H9 (cell line): ENCODE data around the gene M6PR. TPM values are rescaled to one million over a fixed set of nuclear protein-coding genes. Genes with fewer than 3 reads are reported as not detected.
"Not testable (repeated sequence)": the region's sequence is repeated elsewhere in the genome, so short reads cannot be mapped to it uniquely, and the experiment has no call there.

Experiments
- DNase-seq: peaks from one replicate; pipeline ENCODE4 v3.0.0-alpha.2; 2017
- H2AFZ ChIP-seq: one replicate; pipeline ENCODE4 v1.6.1; 2013; ENCODE audit warnings: mild to moderate bottlenecking, low read length, control low read depth, moderate library complexity
- H2AK5ac ChIP-seq: 2 replicates; pipeline ENCODE4 v1.6.1; 2013; ENCODE audit warnings: low read length, control low read depth, mixed read lengths; ENCODE audit not compliant: insufficient read length
- H2BK120ac ChIP-seq: one replicate; pipeline ENCODE4 v1.6.1; 2013; ENCODE audit warnings: low read depth, mild to moderate bottlenecking, low read length, control low read depth, inconsistent platforms; ENCODE audit not compliant: poor library complexity, severe bottlenecking
- H2BK12ac ChIP-seq: 2 replicates; pipeline ENCODE4 v1.6.1; 2013; ENCODE audit warnings: low read length, control low read depth, mixed read lengths, low read depth; ENCODE audit not compliant: insufficient read length
- H2BK15ac ChIP-seq: 2 replicates; pipeline ENCODE4 v1.6.1; 2013; ENCODE audit warnings: low read depth, low read length, control low read depth
- H2BK20ac ChIP-seq: one replicate; pipeline ENCODE4 v1.6.1; 2013; ENCODE audit warnings: low read depth, mild to moderate bottlenecking, low read length, control low read depth, inconsistent platforms; ENCODE audit not compliant: poor library complexity, severe bottlenecking
- H2BK5ac ChIP-seq: 2 replicates; pipeline ENCODE4 v1.6.1; 2013; ENCODE audit warnings: low read length, control low read depth, mixed read lengths; ENCODE audit not compliant: insufficient read length
- H3K14ac ChIP-seq: 2 replicates; pipeline ENCODE4 v1.6.1; 2013; ENCODE audit warnings: low read length, control low read depth; ENCODE audit not compliant: insufficient read depth
- H3K18ac ChIP-seq: 2 replicates; pipeline ENCODE4 v1.6.1; 2013; ENCODE audit warnings: low read depth, mild to moderate bottlenecking, mixed read lengths, low read length, control low read depth; ENCODE audit not compliant: insufficient read length
- H3K23ac ChIP-seq: 2 replicates; pipeline ENCODE4 v1.6.1; 2013; ENCODE audit warnings: low read length, control low read depth, mixed read lengths, low read depth; ENCODE audit not compliant: insufficient read length
- H3K23me2 ChIP-seq: 2 replicates; pipeline ENCODE4 v1.6.1; 2013; ENCODE audit warnings: low read depth, mild to moderate bottlenecking, mixed read lengths, low read length, control low read depth; ENCODE audit not compliant: insufficient read length, poor library complexity, severe bottlenecking
- H3K27ac ChIP-seq: 2 replicates; pipeline ENCODE4 v1.5.1; 2013; ENCODE audit warnings: low read length, control low read depth, mixed read lengths, low read depth; ENCODE audit not compliant: insufficient read length
- H3K27me3 ChIP-seq: 2 replicates; pipeline ENCODE4 v1.6.1; 2013; ENCODE audit warnings: low read length, control low read depth, inconsistent platforms; ENCODE audit not compliant: insufficient read depth
- H3K4ac ChIP-seq: 2 replicates; pipeline ENCODE4 v1.6.1; 2013; ENCODE audit warnings: low read depth, mild to moderate bottlenecking, control low read depth, inconsistent platforms, low read length, moderate library complexity
- H3K4me1 ChIP-seq: 2 replicates; pipeline ENCODE4 v1.6.1; 2013; ENCODE audit warnings: low read length, control low read depth, inconsistent platforms; ENCODE audit not compliant: insufficient read depth
- H3K4me2 ChIP-seq: 2 replicates; pipeline ENCODE4 v1.6.1; 2013; ENCODE audit warnings: low read length, control low read depth, mixed read lengths; ENCODE audit not compliant: insufficient read length, insufficient read depth
- H3K56ac ChIP-seq: 2 replicates; pipeline ENCODE4 v1.6.1; 2013; ENCODE audit warnings: low read depth, mild to moderate bottlenecking, mixed read lengths, low read length, control low read depth; ENCODE audit not compliant: insufficient read length
- H3K79me1 ChIP-seq: 2 replicates; pipeline ENCODE4 v1.6.1; 2013; ENCODE audit warnings: low read depth, mild to moderate bottlenecking, moderate library complexity, low read length, control low read depth, inconsistent platforms; ENCODE audit not compliant: insufficient read depth, poor library complexity, severe bottlenecking
- H3K79me2 ChIP-seq: 2 replicates; pipeline ENCODE4 v1.6.1; 2013; ENCODE audit warnings: low read length, control low read depth, inconsistent platforms; ENCODE audit not compliant: insufficient read depth
- H3K9ac ChIP-seq: 2 replicates; pipeline ENCODE4 v1.6.1; 2013; ENCODE audit warnings: low read length, control low read depth, mixed read lengths; ENCODE audit not compliant: insufficient read length; ENCODE audit errors: extremely low read depth
- H3K9me3 ChIP-seq: one replicate; pipeline ENCODE4 v1.6.1; 2013; ENCODE audit warnings: low read depth, low read length, inconsistent platforms; ENCODE audit not compliant: control insufficient read depth
- H3T11ph ChIP-seq: one replicate; pipeline ENCODE4 v1.6.1; 2013; ENCODE audit warnings: mild to moderate bottlenecking, low read length, control low read depth, inconsistent platforms
- H4K20me1 ChIP-seq: one replicate; pipeline ENCODE4 v1.6.1; 2013; ENCODE audit not compliant: control insufficient read depth, insufficient read length, insufficient read depth
- H4K5ac ChIP-seq: 2 replicates; pipeline ENCODE4 v1.6.1; 2013; ENCODE audit warnings: low read depth, mild to moderate bottlenecking, mixed read lengths, low read length, control low read depth; ENCODE audit not compliant: insufficient read length
- H4K8ac ChIP-seq: replicated peaks from 2 replicates; pipeline ENCODE4 v1.6.1; 2013; ENCODE audit warnings: low read length, control low read depth, mixed read lengths, low read depth; ENCODE audit not compliant: insufficient read length
- H4K91ac ChIP-seq: 2 replicates; pipeline ENCODE4 v1.6.1; 2013; ENCODE audit warnings: low read depth, mild to moderate bottlenecking, moderate library complexity, mixed read lengths, low read length, control low read depth; ENCODE audit not compliant: insufficient read length
- H3K27ac Mint-ChIP-seq, 3 experiments: 2 replicates in 2 of 3; 3 replicates in 1 of 3; pipeline ENCODE4 v1.8.0; 2020 to 2021; ENCODE audit warnings: mixed read lengths in 3 of 3, mild to moderate bottlenecking in 1 of 3, moderate library complexity in 1 of 3
- H3K27me3 Mint-ChIP-seq: 2 replicates; pipeline ENCODE4 v1.8.0; 2021; ENCODE audit warnings: low read depth, mild to moderate bottlenecking, moderate library complexity, mixed read lengths
- H3K36me3 Mint-ChIP-seq, 3 experiments: 2 replicates in 2 of 3; 3 replicates in 1 of 3; pipeline ENCODE4 v1.8.0; 2020 to 2021; ENCODE audit warnings: low read depth in 3 of 3, mixed read lengths in 3 of 3; ENCODE audit not compliant: insufficient read depth in 1 of 3
- H3K4me1 Mint-ChIP-seq, 2 experiments: 2 replicates each; pipeline ENCODE4 v1.8.0; 2020; ENCODE audit warnings: mixed read lengths in 2 of 2
- H3K4me3 Mint-ChIP-seq, 2 experiments: 2 replicates in 1 of 2; 3 replicates in 1 of 2; pipeline ENCODE4 v1.8.0; 2020 to 2021; ENCODE audit warnings: mild to moderate bottlenecking in 2 of 2, mixed read lengths in 2 of 2, moderate library complexity in 1 of 2
- H3K9me3 Mint-ChIP-seq, 2 experiments: 2 replicates in 1 of 2; 3 replicates in 1 of 2; pipeline ENCODE4 v1.8.0; 2020; ENCODE audit warnings: mild to moderate bottlenecking in 2 of 2, mixed read lengths in 2 of 2, moderate library complexity in 1 of 2
- CTCF ChIP-seq: fragments of 200-600 bp; sonication (generic); conservative IDR thresholded peaks from 3 replicates; pipeline ENCODE4 v1.8.0; 2021; ENCODE audit warnings: antibody characterized with exemption, mild to moderate bottlenecking
- WGBS: extraction: QIAGEN DNeasy Blood & Tissue Kit; methylation state at CpG from one replicate; pipeline ENCODE4 v1.1.7; 2013; ENCODE audit warnings: missing lambda C conversion rate, low lambda C conversion rate, mixed read lengths; ENCODE audit not compliant: insufficient read length; ENCODE audit errors: extremely low coverage; 5-methylcytosine and 5-hydroxymethylcytosine counted together
- total RNA-seq: library from RNA; stranded (reverse); gene quantifications from 2 replicates; pipeline ENCODE4 v1.2.1, GENCODE V29; 2021

M6PR gene
- total RNA-seq, 1 experiment from 2014 or later, result 163 TPM

DNA sequence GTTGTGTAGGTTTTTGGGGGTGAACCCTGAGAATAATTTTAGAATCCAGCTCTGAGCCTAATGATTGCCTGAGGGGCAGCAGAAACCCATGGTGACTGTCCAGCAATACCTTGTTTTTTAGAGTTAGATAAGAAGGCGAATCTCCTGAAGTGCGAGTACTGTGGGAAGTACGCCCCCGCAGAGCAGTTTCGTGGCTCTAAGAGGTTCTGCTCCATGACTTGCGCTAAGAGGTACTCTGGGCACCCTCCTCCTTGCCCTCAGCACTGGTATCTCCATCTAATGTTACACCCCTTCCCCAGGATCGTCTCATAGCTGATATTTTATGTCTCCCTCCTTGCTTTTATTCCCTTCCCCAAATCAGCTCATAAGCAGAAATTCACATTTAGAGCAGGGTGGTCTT lies 12.7 kb downstream of the M6PR start:
- Mint-ChIP-seq H3K9me3 (no peaks in the 10 kb centered on the region), H3K4me1 (no peaks in the 10 kb centered on the region), H3K4me3 (no peak overlapping the region), H3K27me3 (peaks cover 1% of the 10 kb centered on the region), H3K36me3 (peaks cover 58 to 80% (median 71%) of the 10 kb centered on the region in 3 experiments), H3K27ac (peak overlapping the region in 2 of 3 experiments; percentile 9 to 38; a peak in 4 of 7 replicates)
- Histone ChIP-seq H2BK5ac (no peak overlapping the region), H2BK120ac (no peak overlapping the region), H4K20me1 (no peaks in the 10 kb centered on the region), H3K79me1 (no peaks in the 10 kb centered on the region), H3K23ac (no peak overlapping the region), H3K4me2 (no peak overlapping the region), H3K27ac (no peak overlapping the region), H2AFZ (no peak overlapping the region), H2BK12ac (no peak overlapping the region), H4K8ac (no peak overlapping the region), H3T11ph (no peak overlapping the region), H2BK15ac (no peak overlapping the region), H3K9me3 (no peaks in the 10 kb centered on the region), H2AK5ac (no peak overlapping the region), H3K9ac (no peak overlapping the region), H3K79me2 (no peaks in the 10 kb centered on the region), H3K56ac (no peak overlapping the region), H3K23me2 (no peaks in the 10 kb centered on the region), H3K18ac (no peak overlapping the region), H4K91ac (no peak overlapping the region), H4K5ac (no peak overlapping the region), H3K14ac (no peak overlapping the region), H3K4me1 (no peaks in the 10 kb centered on the region), H3K4ac (no peak overlapping the region), H2BK20ac (no peak overlapping the region), H3K27me3 (no peaks in the 10 kb centered on the region)
- no peak for DNase-seq
- WGBS, result no CpG with 5 or more reads among the region's 7 CpGs
- no peak for TF ChIP-seq CTCF

DNA sequence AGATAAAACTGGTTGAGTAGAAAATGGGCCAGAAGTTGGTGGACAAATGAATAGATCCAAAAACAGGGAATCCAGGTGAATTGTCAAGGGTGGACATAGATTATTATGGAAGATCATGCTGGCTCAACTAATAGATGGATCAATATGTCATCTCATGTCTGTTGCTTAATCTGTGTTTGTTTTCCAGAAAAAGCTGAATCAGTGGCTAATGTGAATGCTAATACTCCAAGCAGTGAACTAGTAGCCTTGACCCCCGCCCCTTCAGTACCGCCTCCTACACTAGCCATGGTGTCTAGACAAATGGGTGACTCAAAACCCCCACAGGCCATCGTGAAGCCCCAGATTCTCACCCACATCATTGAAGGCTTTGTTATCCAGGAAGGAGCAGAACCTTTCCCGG lies 15.4 kb downstream of the M6PR start:
- not testable (repeated sequence) for H4K8ac ChIP-seq, H3K4me1 ChIP-seq, H3K4me3 Mint-ChIP-seq, H2BK15ac ChIP-seq, H2BK5ac ChIP-seq, H3K23me2 ChIP-seq, H3K4ac ChIP-seq, H3K79me2 ChIP-seq, H3K4me1 Mint-ChIP-seq, H3K9me3 Mint-ChIP-seq, H3K27ac ChIP-seq, H2AFZ ChIP-seq, H3K4me2 ChIP-seq, DNase-seq, H2BK20ac ChIP-seq, H3K27me3 Mint-ChIP-seq, H3K27me3 ChIP-seq, H4K91ac ChIP-seq, H3K23ac ChIP-seq, H3K56ac ChIP-seq, H3K14ac ChIP-seq, H2BK120ac ChIP-seq, H3K9me3 ChIP-seq, H3K18ac ChIP-seq, H4K20me1 ChIP-seq, H3T11ph ChIP-seq, H2BK12ac ChIP-seq, H3K9ac ChIP-seq, H3K79me1 ChIP-seq, H4K5ac ChIP-seq, H2AK5ac ChIP-seq
- WGBS, result no CpG with 5 or more reads among the region's 4 CpGs
- Mint-ChIP-seq H3K27ac (peak overlapping the region in 2 of 3 experiments; percentile 41 to 78; a peak in 2 of 7 replicates), H3K36me3 (peaks cover 72 to 90% (median 85%) of the 10 kb centered on the region in 3 experiments)
